CD4-positive, alpha-beta T cell (primary cell): ENCODE data around the gene DNAH11. TPM values are rescaled to one million over a fixed set of nuclear protein-coding genes. Genes with fewer than 3 reads are reported as not detected.

ENCODE experiments used
- ATAC-seq: fragments of 200-7000 bp; cut with Tn5 transposase; one replicate; pipeline ENCODE4 v1.10.0; 2022; ENCODE audit warnings: mild to moderate bottlenecking; ENCODE audit not compliant: poor library complexity
- CTCF ChIA-PET: fragments of 350-600 bp; sonication (Branson Sonifier 250); formaldehyde crosslinking; loops from one replicate; lab custom pipeline; 2021; ENCODE audit warnings: antibody characterized with exemption, inconsistent platforms; lab: Charles Lee
- POLR2A ChIA-PET: fragments of 350-600 bp; sonication (Branson Sonifier 250); formaldehyde crosslinking; loops from one replicate; lab custom pipeline; 2021; ENCODE audit warnings: antibody characterized with exemption, inconsistent platforms; lab: Charles Lee
- DNase-seq, 14 experiments: peaks; one replicate each; pipeline ENCODE4 v3.0.0-alpha.2; 2013 to 2020; ENCODE audit warnings: mixed read lengths in 2 of 14
- H3K27ac ChIP-seq, 2 donors: one replicate each; pipeline versions ENCODE4 v1.5.1 to v1.7.0; 2013; ENCODE audit warnings: low read length in 2 of 2, low read depth in 1 of 2, mild to moderate bottlenecking in 1 of 2
- H3K27me3 ChIP-seq, 2 experiments: 1 replicate in 1 of 2; 2 replicates in 1 of 2; pipeline versions ENCODE4 v1.6.1 to v1.7.0; 2013; ENCODE audit warnings: low read length in 2 of 2, control low read depth in 1 of 2, mild to moderate bottlenecking in 1 of 2, moderate library complexity in 1 of 2; ENCODE audit not compliant: insufficient read depth in 2 of 2, control insufficient read depth in 1 of 2
- H3K36me3 ChIP-seq: one replicate; pipeline ENCODE4 v1.6.1; 2013; ENCODE audit warnings: low read length, control low read depth; ENCODE audit not compliant: insufficient read depth
- H3K4me1 ChIP-seq: one replicate; pipeline ENCODE4 v1.6.1; 2013; ENCODE audit warnings: low read length, control low read depth; ENCODE audit not compliant: insufficient read depth
- H3K4me3 ChIP-seq: one replicate; pipeline ENCODE4 v1.5.1; 2013; ENCODE audit warnings: mild to moderate bottlenecking, low read length, moderate library complexity
- H3K9me3 ChIP-seq, 2 experiments: 1 replicate in 1 of 2; 2 replicates in 1 of 2; pipeline versions ENCODE4 v1.6.1 to v1.7.0; 2013; ENCODE audit warnings: low read length in 2 of 2, mild to moderate bottlenecking in 2 of 2, control low read depth in 1 of 2, moderate library complexity in 1 of 2; ENCODE audit not compliant: control insufficient read depth in 1 of 2, insufficient read depth in 1 of 2
- H3K27ac Mint-ChIP-seq: one replicate; pipeline ENCODE4 v1.8.0; 2020; ENCODE audit warnings: mixed read lengths
- H3K27me3 Mint-ChIP-seq: one replicate; pipeline ENCODE4 v1.8.0; 2021; ENCODE audit warnings: mixed read lengths
- H3K36me3 Mint-ChIP-seq: one replicate; pipeline ENCODE4 v1.8.0; 2021; ENCODE audit warnings: low read depth, mixed read lengths
- H3K4me1 Mint-ChIP-seq: one replicate; pipeline ENCODE4 v1.8.0; 2021; ENCODE audit warnings: low read depth, mixed read lengths
- H3K4me3 Mint-ChIP-seq: one replicate; pipeline ENCODE4 v1.8.0; 2020; ENCODE audit warnings: mild to moderate bottlenecking, mixed read lengths
- H3K9me3 Mint-ChIP-seq: one replicate; pipeline ENCODE4 v1.8.0; 2020; ENCODE audit warnings: mixed read lengths
- CTCF ChIP-seq: fragments of 200-600 bp; IDR thresholded peaks from one replicate; pipeline ENCODE4 v1.8.0; 2022; ENCODE audit warnings: antibody characterized with exemption, mild to moderate bottlenecking
- intact Hi-C, 2 experiments: fragments of 100-400 bp; cut with DNase I in 1 of 2; cut with micrococcal nuclease in 1 of 2; formaldehyde crosslinking; loops; one replicate each; pipeline versions ENCODE4 v1.15.1 to v1.9.0; 2023 to 2025; cut with DNase I, micrococcal nuclease
- total RNA-seq, 174 experiments: library from RNA in 2 of 174; stranded (reverse) in 2 of 174; gene quantifications; one replicate each; pipeline ENCODE4 v1.2.3 and lab custom pipeline; 2021 to 2026

The DNAH11 gene
- total RNA-seq, 2 experiments from 2014 or later, result 0.11 TPM; not detected in 1

- Mint-ChIP-seq H3K9me3 (peaks cover 3% of the 10 kb centered on the region), H3K4me3 (no peak overlapping the region), H3K4me1 (peaks cover 5% of the 10 kb centered on the region), H3K27ac (no peak overlapping the region), H3K27me3 (no peaks in the 10 kb centered on the region), H3K36me3 (peaks cover 8% of the 10 kb centered on the region)
- no peak for ATAC-seq
- ChIA-PET CTCF (interaction anchor here (0.6 kb wide), 1 partner anchor 49 kb away, joined by 3 read pairs; no protein-coding TSS in a partner anchor), POLR2A (no interaction called here)
- Histone ChIP-seq H3K36me3 (no peaks in the 10 kb centered on the region), H3K9me3 (no peaks in the 10 kb centered on the region), H3K27ac (no peak overlapping the region), H3K4me3 (no peak overlapping the region), H3K27me3 (no peaks in the 10 kb centered on the region), H3K4me1 (no peaks in the 10 kb centered on the region)
- TF ChIP-seq CTCF, result no peak
- DNase-seq, result no peak
- intact Hi-C loops, result no loop called here
Observed at GRCh38 chr7:21922605-21923004, 379.8 kb downstream of the DNAH11 start.

GRCh38 chr7:21923658-21924057 lies 380.8 kb downstream of the DNAH11 start:
- H3K9me3 Mint-ChIP-seq, result peaks cover 6% of the 10 kb centered on the region
- Histone ChIP-seq H3K9me3 (no peaks in the 10 kb centered on the region), H3K27ac (no peak overlapping the region), H3K4me1 (no peaks in the 10 kb centered on the region), H3K27me3 (no peaks in the 10 kb centered on the region), H3K36me3 (no peaks in the 10 kb centered on the region), H3K4me3 (no peak overlapping the region)
- intact Hi-C loops, result no loop called here
- no peak overlapping the region for H3K27ac Mint-ChIP-seq
- ChIA-PET POLR2A (no interaction called here), CTCF (no interaction called here)
- H3K27me3 Mint-ChIP-seq, result no peaks in the 10 kb centered on the region
- DNase-seq (no peak), ATAC-seq (no peak)
- H3K4me1 Mint-ChIP-seq, result peaks cover 9% of the 10 kb centered on the region
- no peak overlapping the region for H3K4me3 Mint-ChIP-seq
- H3K36me3 Mint-ChIP-seq, result peaks cover 12% of the 10 kb centered on the region
- no peak for TF ChIP-seq CTCF

GRCh38 chr7:21926448-21926847 lies 383.6 kb downstream of the DNAH11 start:
- peaks cover 0 to 4% of the 10 kb centered on the region in 2 experiments for H3K9me3 ChIP-seq
- no peaks in the 10 kb centered on the region for H3K27me3 ChIP-seq
- no peaks in the 10 kb centered on the region for H3K36me3 ChIP-seq
- DNase-seq (no peak), ATAC-seq (no peak)
- no peak overlapping the region for H3K27ac ChIP-seq
- ChIA-PET POLR2A (interaction anchor here (2.1 kb wide), 1 partner anchor 19 kb away, joined by 7 read pairs; the partner anchor contains the start of gene CDCA7L), CTCF (no interaction called here)
- no peaks in the 10 kb centered on the region for H3K4me1 ChIP-seq
- no peak overlapping the region for H3K4me3 ChIP-seq
- Mint-ChIP-seq H3K4me3 (no peak overlapping the region), H3K27ac (no peak overlapping the region), H3K36me3 (peaks cover 31% of the 10 kb centered on the region), H3K4me1 (peaks cover 7% of the 10 kb centered on the region), H3K9me3 (peaks cover 11% of the 10 kb centered on the region), H3K27me3 (no peaks in the 10 kb centered on the region)
- intact Hi-C loops, result no loop called here
- no peak for TF ChIP-seq CTCF
